Measurements from ENCODE around the gene DMRTC2. TPM values are rescaled to one million over a fixed set of nuclear protein-coding genes. Genes with fewer than 3 reads are reported as not detected.

DMRTC2 gene
- total and polyA plus RNA-seq, 2 of the 13 experiments (the other 11 are each of a cell fraction or from before 2014, with no cell fraction given): not detected

- TF ChIP-seq NR0B2 (CRISPR knock-in tag; IDR thresholded peaks at IDR 0.05): no peak
- no peak for TF ChIP-seq RBM22 (optimal IDR thresholded peaks at IDR 0.05; ENCODE audit: low read length)
- TF ChIP-seq TEAD2 (CRISPR knock-in tag; IDR thresholded peaks at IDR 0.05): no peak
- TF ChIP-seq NFIC (IDR thresholded peaks at IDR 0.05; ENCODE audit: low read length): no peak
- no peak for TF ChIP-seq ZNF24 (IDR thresholded peaks at IDR 0.05)
- TF ChIP-seq ZNF280D (CRISPR knock-in tag; IDR thresholded peaks at IDR 0.05): no peak
- no peak for TF ChIP-seq ZBTB7A (CRISPR knock-in tag; IDR thresholded peaks at IDR 0.05)
Measured at GRCh38 chr19:41811981-41812380, 32.9 kb upstream of the DMRTC2 start (continued).

- FAIRE-seq: no peak
- CTCF ChIA-PET (ENCODE audit: low intra/inter-chr PET ratio, low total read pairs): no interaction called here
- Histone ChIP-seq H3K9me3 (ENCODE audit: low read length) (no peaks in the 10 kb centered on the region), H3K36me3 (replicated peaks in 1 of 2; ENCODE audit: control insufficient read depth in 1 of 2, insufficient read depth in 2 of 2, low read length in 2 of 2) (no peaks in the 10 kb centered on the region), H2AFZ (ENCODE audit: low read length) (no peak overlapping the region), H3K9ac (ENCODE audit: insufficient read depth, low read depth, low read length) (no peak overlapping the region), H3K27ac (ENCODE audit: extremely low read length, insufficient read depth, low read length) (no peak overlapping the region), H4K20me1 (ENCODE audit: insufficient read depth, low read length) (no peaks in the 10 kb centered on the region), H3K27me3 (ENCODE audit: control insufficient read depth in 1 of 2, insufficient read depth in 2 of 2, low read length in 2 of 2) (no peaks in the 10 kb centered on the region), H3K4me3 (replicated peaks in 1 of 3; ENCODE audit: insufficient read depth in 1 of 3, low read depth in 2 of 3, low read length in 3 of 3) (no peak overlapping the region), H3K4me2 (ENCODE audit: low read depth, low read length) (no peak overlapping the region), H3K4me1 (ENCODE audit: insufficient read depth, low read length) (no peaks in the 10 kb centered on the region), H3K79me2 (ENCODE audit: insufficient read depth, low read length) (no peaks in the 10 kb centered on the region)
- ATAC-seq: no peak
- no TSS peak for BruUV-seq (replicated peaks)
- intact Hi-C loops (cut with micrococcal nuclease; ENCODE audit: unreplicated experiment) (no loop called here), in situ Hi-C loops (cut with HindIII; ENCODE audit: extremely low pct_ligation_motif_present, low pct_unique_long_range_greater_than_20kb) (no loop called here)
- POLR2A ChIA-PET: no interaction called here
- DNase-seq (ENCODE audit: low spot score): no peak
- WGBS (ENCODE audit: low lambda C conversion rate): 0% methylated on average over 4 of the region's 4 CpGs
- no peak for TF ChIP-seq ZFP36 (IDR thresholded peaks at IDR 0.05; ENCODE audit: borderline replicate concordance, low read depth, low read length, partially characterized antibody)
- TF ChIP-seq RARG (CRISPR knock-in tag; IDR thresholded peaks at IDR 0.05; ENCODE audit: low read depth): no peak
- TF ChIP-seq XBP1 (CRISPR knock-in tag; IDR thresholded peaks at IDR 0.05): no peak
- no peak for TF ChIP-seq PRDM15 (CRISPR knock-in tag; IDR thresholded peaks at IDR 0.05)
- no peak for TF ChIP-seq FUBP1 (CRISPR knock-in tag; IDR thresholded peaks at IDR 0.05; ENCODE audit: borderline replicate concordance)
- TF ChIP-seq TFDP1 (CRISPR knock-in tag; IDR thresholded peaks at IDR 0.05; ENCODE audit: borderline replicate concordance): no peak
Measured at GRCh38 chr19:41813911-41814310, 30.9 kb upstream of the DMRTC2 start.
